Chondrocyte (in vitro differentiated cells): Measurements from ENCODE around the gene ANO3. TPM values are rescaled to one million over a fixed set of nuclear protein-coding genes. Genes with fewer than 3 reads are reported as not detected.
A peak's percentile ranks its signal among the peaks of the same experiment; 100 is the strongest.
"Not testable (repeated sequence)": the region's sequence is repeated elsewhere in the genome, so short reads cannot be mapped to it uniquely, and the experiment has no call there.

ENCODE experiments used
- DNase-seq: peaks from one replicate; pipeline ENCODE4 v3.0.0; 2021; ENCODE audit warnings: mixed read lengths, low spot score
- H3K27ac Mint-ChIP-seq: one replicate; pipeline ENCODE4 v1.8.0; 2021; ENCODE audit warnings: mild to moderate bottlenecking, moderate library complexity, mixed read lengths; ENCODE audit not compliant: unreplicated experiment
- H3K27me3 Mint-ChIP-seq: 2 replicates; pipeline ENCODE4 v1.8.0; 2021; ENCODE audit warnings: low read depth, mixed read lengths
- H3K36me3 Mint-ChIP-seq: 2 replicates; pipeline ENCODE4 v1.8.0; 2021; ENCODE audit warnings: low read depth, mixed read lengths
- H3K4me1 Mint-ChIP-seq: 2 replicates; pipeline ENCODE4 v1.8.0; 2021; ENCODE audit warnings: low read depth, mild to moderate bottlenecking, mixed read lengths
- H3K4me3 Mint-ChIP-seq: one replicate; pipeline ENCODE4 v1.8.0; 2021; ENCODE audit warnings: mild to moderate bottlenecking, moderate library complexity, mixed read lengths; ENCODE audit not compliant: unreplicated experiment
- H3K9me3 Mint-ChIP-seq: 2 replicates; pipeline ENCODE4 v1.8.0; 2021; ENCODE audit warnings: low read depth, mixed read lengths
- total RNA-seq: library from RNA; stranded (reverse); gene quantifications from 3 replicates; pipeline ENCODE4 v1.2.1, GENCODE V29; 2021
- TF ChIP-seq, protein P1 (sequence below): fragments of 200-600 bp; sonication (generic); IDR thresholded peaks from 2 replicates; pipeline ENCODE4 v1.5.0; 2021; ENCODE audit warnings: antibody characterized with exemption, mild to moderate bottlenecking, moderate library complexity

The ANO3 gene
- total RNA-seq, 1 donor from 2014 or later: 0.07 TPM

DNA sequence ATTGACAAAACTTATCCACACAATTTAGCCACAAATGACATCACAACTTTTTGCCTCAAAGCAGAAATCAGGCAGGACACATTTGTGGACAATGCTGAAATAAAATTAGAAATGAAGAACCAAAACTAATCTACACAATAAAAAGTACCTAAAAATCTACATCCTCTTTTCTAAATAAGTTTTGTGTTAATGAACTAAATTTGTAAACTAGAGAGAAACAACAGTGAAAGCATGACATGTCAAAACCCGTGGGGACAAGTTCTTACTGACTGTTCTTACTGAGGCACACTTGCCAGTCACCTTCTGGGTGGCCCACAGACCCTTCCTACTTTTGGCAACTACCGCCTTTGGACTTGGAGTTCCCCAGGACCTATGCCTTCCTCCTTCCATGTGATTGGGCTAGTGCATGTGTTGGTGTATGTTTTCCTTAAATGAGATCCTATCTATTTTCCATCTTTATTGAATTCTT lies 300.8 kb downstream of the ANO3 start:
- H3K27ac Mint-ChIP-seq: no peak overlapping the region

GRCh38 chr11:26643314-26643713 lies 311.4 kb downstream of the ANO3 start:
- not testable (repeated sequence) for H3K4me1 Mint-ChIP-seq, H3K4me3 Mint-ChIP-seq, H3K27me3 Mint-ChIP-seq, H3K36me3 Mint-ChIP-seq, DNase-seq, H3K9me3 Mint-ChIP-seq, H3K27ac Mint-ChIP-seq

More for the DNA sequence above, 300.8 kb downstream of the ANO3 start:
- Mint-ChIP-seq H3K36me3 (no peaks in the 10 kb centered on the region), H3K9me3 (no peaks in the 10 kb centered on the region), H3K27me3 (no peaks in the 10 kb centered on the region), H3K4me3 (no peak overlapping the region), H3K4me1 (no peaks in the 10 kb centered on the region)
- TF ChIP-seq, protein P1, sequence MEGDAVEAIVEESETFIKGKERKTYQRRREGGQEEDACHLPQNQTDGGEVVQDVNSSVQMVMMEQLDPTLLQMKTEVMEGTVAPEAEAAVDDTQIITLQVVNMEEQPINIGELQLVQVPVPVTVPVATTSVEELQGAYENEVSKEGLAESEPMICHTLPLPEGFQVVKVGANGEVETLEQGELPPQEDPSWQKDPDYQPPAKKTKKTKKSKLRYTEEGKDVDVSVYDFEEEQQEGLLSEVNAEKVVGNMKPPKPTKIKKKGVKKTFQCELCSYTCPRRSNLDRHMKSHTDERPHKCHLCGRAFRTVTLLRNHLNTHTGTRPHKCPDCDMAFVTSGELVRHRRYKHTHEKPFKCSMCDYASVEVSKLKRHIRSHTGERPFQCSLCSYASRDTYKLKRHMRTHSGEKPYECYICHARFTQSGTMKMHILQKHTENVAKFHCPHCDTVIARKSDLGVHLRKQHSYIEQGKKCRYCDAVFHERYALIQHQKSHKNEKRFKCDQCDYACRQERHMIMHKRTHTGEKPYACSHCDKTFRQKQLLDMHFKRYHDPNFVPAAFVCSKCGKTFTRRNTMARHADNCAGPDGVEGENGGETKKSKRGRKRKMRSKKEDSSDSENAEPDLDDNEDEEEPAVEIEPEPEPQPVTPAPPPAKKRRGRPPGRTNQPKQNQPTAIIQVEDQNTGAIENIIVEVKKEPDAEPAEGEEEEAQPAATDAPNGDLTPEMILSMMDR: no peak
- no peak for DNase-seq

- no peaks in the 10 kb centered on the region for H3K4me1 Mint-ChIP-seq
- DNase-seq: no peak
- TF ChIP-seq, protein P1: peak; percentile 87
- no peak overlapping the region for H3K4me3 Mint-ChIP-seq
- no peaks in the 10 kb centered on the region for H3K36me3 Mint-ChIP-seq
- H3K9me3 Mint-ChIP-seq: no peaks in the 10 kb centered on the region
- peaks cover 11% of the 10 kb centered on the region for H3K27me3 Mint-ChIP-seq
- H3K27ac Mint-ChIP-seq: no peak overlapping the region
Measured at GRCh38 chr11:26649884-26650283, 318.0 kb downstream of the ANO3 start.

DNA sequence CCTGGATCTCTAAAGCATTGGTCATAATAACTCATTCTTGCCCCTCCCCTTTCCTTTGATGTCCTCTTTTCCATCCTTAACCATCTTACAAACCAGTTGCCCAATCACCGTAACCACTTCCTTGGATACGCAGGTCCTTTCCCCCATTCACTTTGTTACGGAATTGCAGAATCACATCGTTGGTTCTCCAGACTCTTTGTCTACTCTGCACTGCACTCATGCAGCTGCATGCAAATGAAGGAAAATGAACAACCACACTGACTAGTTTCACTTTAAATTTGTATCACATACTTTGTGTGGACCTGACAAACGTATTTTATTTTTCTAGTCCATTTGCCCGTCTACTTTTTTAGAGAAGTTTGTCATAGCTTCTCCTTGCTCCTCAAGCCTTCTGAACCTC lies 320.0 kb downstream of the ANO3 start:
- DNase-seq: no peak
- H3K27ac Mint-ChIP-seq: no peak overlapping the region
- H3K27me3 Mint-ChIP-seq: peaks cover 14% of the 10 kb centered on the region
- H3K36me3 Mint-ChIP-seq: no peaks in the 10 kb centered on the region
- TF ChIP-seq, protein P1: no peak
- no peaks in the 10 kb centered on the region for H3K9me3 Mint-ChIP-seq
- no peaks in the 10 kb centered on the region for H3K4me1 Mint-ChIP-seq
- no peak overlapping the region for H3K4me3 Mint-ChIP-seq

GRCh38 chr11:26655287-26655686 lies 323.4 kb downstream of the ANO3 start:
- no peaks in the 10 kb centered on the region for H3K4me1 Mint-ChIP-seq
- TF ChIP-seq, protein P1: no peak
- no peak for DNase-seq
- H3K27ac Mint-ChIP-seq: no peak overlapping the region
- H3K4me3 Mint-ChIP-seq: no peak overlapping the region
- no peaks in the 10 kb centered on the region for H3K9me3 Mint-ChIP-seq
- no peaks in the 10 kb centered on the region for H3K36me3 Mint-ChIP-seq
- H3K27me3 Mint-ChIP-seq: peaks cover 7% of the 10 kb centered on the region

- Mint-ChIP-seq H3K27me3 (peaks cover 13% of the 10 kb centered on the region), H3K4me1 (no peaks in the 10 kb centered on the region), H3K27ac (no peak overlapping the region), H3K36me3 (no peaks in the 10 kb centered on the region), H3K4me3 (no peak overlapping the region), H3K9me3 (no peaks in the 10 kb centered on the region)
- no peak for DNase-seq
- TF ChIP-seq, protein P1: no peak
Measured at GRCh38 chr11:26662916-26663315, 331.0 kb downstream of the ANO3 start.
